Measurements from ENCODE around the gene TSC2.
A peak's percentile ranks its signal among the peaks of the same experiment; 100 is the strongest.

Gene TSC2

DNA sequence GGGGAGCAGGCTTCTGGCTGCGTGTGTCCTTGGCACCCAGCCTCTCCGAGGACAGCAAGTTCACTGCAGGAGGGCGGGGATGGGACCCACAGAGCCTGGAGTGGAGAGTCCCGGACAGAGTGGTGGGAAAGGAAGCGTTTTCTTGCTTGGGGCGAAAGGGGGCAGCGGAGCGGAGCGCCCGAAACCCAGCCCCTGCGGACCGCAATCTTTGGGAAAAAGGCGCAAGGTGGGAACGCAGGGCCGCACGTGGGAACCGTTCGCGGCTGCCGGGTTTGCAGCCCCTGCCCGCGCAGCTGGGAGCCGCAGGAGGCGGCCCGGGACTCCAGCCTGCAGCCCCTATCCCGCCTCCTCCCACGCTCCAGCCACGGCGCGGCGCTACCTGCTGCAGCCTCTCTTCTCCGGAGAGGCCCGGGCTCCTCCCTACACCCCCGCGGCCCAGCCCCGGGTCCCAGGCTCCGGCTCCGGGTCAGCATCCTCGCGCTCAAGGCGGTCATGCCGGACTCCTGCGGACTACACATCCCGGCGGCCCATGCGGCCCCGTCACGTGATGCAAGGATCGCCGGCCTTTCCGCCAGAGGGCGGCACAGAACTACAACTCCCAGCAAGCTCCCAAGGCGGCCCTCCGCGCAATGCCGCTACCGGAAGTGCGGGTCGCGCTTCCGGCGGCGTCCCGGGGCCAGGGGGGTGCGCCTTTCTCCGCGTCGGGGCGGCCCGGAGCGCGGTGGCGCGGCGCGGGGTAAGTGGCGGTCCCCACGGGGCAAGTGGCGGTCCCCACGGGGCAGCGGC lies at the start of gene TSC2, which contains the start of gene NTHL1:
TSC2 (plus strand) TSS at position 656 of the 786 bp plus-strand sequence. CDS start 631 bp downstream, outside the sequence.
NTHL1 (minus strand) TSS at position 505 of the 786 bp plus-strand sequence; CDS start at position 494, 11 bp downstream.
- peak; percentile 93 for DNase-seq

- no peak for DNase-seq
Measured at GRCh38 chr16:1998360-1998835, 49.4 kb upstream of the TSC2 start.

DNA sequence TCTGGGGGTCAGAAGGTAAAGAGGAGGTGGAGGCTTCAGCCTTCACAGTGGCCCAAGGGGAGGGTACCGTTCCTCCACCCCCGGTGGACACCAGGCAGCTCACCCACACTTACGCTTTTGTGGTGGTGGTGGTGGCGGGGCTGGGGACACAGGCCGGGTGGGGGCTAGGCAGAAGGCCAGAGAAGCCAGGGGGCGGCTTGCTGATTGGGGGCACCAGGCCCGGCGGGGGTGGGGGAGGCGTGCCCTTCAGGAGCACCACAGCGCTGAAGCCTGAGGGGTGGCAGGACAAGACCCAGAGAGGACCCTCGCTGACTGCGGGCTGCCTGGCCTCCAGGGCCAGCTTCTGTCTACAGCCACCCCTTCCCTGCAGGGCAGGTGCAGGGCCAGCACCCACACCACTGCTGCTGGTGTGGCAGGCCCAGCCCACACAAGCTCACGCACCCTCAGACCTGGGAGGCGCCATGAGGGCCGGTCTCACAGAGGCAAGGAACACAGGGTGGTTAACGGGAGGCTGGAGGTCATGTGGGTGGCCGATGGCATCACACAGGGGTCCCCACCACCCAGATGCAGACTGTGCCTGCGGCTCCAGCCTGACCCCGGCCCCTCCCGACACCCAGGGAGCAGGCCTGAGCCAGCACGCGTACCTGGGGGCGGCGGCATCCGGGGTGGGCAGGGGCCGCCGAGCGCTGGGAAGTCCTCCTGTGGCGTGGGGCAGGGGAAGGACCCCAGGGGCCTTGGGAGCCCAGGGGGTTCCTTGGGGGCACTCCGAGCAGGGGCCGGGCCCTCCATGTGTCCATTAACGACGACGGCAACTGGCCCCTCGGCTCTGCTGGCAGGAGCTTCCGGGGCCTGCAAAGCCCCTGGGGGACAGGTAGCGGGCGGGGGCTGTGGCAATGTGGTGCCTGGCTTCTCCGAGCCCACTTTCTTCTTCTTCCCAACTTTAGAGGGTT lies 48.7 kb upstream of the TSC2 start:
- no peak for DNase-seq

GRCh38 chr16:1999866-2000514 lies 47.8 kb upstream of the TSC2 start:
- DNase-seq = no peak

GRCh38 chr16:2001035-2001434 lies 46.8 kb upstream of the TSC2 start:
- DNase-seq = no peak

- no peak for DNase-seq
Measured at GRCh38 chr16:2001456-2002355, 46.1 kb upstream of the TSC2 start.

DNA sequence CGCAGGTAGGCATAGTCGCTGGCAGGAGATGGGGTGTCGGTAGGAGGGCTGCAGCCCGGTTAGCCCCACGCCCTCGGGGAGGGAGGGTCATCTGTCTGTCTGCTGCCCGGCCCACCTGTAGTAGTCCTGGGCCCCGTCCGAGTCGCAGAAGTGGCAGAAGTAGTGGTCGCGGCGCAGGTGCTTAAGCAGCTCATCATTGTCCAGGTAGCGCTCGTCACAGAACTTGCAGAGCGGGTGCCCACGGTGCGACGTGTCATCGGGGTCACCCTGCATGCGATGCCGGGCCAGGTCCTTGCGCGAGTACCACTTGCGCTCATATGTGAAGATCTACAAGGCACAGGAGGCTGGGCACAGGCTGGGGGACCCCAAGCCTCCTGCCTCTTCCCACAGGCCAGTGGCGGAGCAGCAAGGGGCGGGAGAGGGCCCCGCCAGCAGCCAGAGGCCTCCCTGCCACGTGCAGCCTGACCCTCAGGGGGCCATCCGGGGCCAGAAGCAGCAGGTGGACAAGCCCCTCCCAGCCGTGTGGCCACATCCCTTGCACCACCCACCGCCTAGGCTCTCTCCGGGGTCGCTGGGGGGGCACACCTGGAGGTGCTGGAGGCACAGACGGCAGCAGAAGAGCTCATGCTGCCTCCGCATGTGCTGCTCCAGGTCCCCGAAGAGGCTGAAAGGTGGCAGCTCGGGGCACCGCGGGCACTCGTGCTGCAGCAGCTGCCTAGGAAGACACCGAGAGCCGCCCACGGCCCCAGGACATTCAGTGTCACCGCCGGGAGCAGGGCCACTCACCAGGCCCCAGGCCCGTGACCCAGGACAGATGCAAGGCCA lies 45.2 kb upstream of the TSC2 start:
- no peak for DNase-seq

DNA sequence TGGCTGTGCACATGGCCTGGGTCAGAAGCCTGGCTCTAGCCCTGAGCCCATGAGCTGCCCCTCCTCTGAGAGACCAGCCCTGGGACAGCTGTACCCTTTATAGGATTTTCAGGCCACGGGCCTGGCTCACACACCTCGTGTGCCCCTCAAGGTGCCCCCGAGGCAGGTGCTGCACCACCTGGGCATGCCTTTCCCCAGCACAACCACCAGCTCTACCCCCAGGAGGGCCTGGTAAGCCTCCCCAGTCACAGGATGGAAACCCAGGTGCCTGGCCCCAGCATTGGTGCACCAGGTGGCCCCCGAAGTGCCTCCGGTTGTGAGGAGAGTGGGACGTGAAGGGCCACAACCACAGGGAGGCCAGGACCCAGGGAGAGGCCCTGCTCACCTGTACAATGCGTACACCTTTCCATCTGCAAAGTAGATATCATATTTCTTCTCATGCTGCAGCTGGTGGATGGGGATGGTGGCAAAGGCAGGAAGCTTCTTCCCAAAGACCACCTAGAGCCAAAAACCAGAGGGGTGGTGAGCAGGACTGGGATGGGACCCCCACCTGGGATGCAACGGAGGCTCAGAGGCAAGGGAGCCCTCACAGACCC lies 44.5 kb upstream of the TSC2 start:
- no peak for DNase-seq

DNA sequence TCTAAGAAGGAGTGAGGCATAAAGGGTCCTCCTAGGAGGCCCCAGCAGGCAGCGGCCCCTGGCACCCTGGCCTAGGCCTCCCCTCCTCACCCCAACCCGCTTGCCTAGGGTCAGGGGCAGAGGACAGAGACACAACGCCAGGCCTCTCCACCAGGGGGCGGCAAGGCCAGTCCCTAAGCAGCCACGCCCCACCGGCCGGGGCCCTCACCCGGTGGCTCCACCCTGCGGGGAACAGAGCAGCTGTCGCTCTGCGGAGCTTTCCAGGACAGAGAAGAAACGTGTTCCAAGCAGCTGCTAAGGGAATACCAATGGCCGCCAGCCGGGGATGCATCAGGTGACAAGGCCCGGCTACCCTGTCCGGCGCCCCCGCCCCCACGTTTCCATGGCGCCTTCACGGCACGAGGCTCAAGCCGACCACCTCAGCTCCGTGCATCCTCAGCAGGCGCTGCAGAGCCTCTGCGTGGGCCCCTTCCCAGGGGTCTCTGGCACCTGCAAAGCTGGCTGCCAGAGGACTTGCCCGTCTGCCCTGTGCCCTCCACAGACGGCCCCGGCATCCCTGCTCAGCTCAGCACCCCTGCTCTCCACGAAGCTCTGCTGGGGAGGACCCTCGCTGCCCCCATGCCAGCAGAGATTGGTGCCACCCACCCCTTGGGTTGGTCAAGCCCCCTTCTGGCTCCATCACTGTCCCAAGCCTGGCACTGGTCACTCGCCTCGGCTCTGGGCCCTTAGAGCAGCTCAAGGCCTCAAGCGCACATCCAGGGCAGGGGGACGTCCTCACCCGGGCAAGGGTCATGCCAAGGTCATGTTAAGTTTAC lies 43.8 kb upstream of the TSC2 start:
- DNase-seq = peak; percentile 86

DNA sequence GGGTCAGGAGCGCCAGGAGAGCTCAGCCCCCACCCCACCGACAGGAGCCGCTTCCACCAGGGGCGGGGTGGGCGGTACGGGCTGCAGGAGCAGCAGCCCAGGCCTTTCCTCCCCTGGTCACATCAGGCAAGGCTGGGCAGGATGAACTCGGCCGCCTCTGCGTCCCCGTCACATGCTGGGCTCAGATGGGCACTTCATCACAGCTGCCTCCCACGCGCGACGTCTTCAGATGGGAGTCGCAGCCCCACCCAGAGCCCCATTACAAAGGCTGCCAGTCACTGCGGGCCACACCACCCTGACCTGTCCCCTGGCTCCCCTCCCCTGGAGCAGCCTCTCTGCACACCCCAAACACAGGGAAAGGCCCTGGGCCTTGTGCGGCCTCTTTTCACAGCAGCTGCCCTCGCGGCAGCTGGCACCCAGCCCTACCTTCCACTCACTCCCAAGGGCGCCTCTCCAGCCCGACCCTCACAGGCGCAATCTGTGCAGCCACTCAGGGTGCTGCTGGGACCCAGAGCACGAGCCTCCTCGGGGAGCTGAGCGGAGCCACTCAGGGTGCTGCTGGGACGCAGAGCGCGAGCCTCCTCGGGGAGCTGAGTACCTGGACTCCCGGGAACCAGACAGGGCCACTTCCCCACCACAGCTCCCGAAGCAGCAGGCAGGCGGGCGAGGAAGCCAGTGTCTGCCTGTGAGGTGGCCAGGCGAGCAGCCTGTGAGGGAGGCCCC lies 42.8 kb upstream of the TSC2 start:
- DNase-seq = no peak

GRCh38 chr16:2005646-2006045 lies 42.1 kb upstream of the TSC2 start:
- DNase-seq = no peak

DNA sequence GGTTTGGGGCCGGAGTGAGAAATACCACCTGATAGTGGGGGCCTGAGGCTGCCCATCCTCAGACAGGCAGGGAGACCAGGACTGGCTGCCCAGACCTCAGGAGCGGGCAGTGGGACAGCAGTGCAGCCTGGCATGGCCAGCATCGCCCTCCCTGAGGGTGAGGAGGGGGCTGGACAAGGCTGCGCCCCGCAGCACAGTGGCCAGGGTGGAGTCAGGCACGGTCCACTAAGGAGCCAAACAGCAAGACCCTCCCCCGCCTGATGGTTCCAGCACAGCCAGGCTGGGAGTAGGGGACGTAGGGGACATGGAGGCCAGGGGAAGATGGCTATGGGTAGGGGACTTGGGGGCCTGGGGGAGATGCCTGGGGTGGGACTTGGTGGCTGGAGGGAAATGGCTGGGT lies 41.5 kb upstream of the TSC2 start:
- DNase-seq = no peak

DNA sequence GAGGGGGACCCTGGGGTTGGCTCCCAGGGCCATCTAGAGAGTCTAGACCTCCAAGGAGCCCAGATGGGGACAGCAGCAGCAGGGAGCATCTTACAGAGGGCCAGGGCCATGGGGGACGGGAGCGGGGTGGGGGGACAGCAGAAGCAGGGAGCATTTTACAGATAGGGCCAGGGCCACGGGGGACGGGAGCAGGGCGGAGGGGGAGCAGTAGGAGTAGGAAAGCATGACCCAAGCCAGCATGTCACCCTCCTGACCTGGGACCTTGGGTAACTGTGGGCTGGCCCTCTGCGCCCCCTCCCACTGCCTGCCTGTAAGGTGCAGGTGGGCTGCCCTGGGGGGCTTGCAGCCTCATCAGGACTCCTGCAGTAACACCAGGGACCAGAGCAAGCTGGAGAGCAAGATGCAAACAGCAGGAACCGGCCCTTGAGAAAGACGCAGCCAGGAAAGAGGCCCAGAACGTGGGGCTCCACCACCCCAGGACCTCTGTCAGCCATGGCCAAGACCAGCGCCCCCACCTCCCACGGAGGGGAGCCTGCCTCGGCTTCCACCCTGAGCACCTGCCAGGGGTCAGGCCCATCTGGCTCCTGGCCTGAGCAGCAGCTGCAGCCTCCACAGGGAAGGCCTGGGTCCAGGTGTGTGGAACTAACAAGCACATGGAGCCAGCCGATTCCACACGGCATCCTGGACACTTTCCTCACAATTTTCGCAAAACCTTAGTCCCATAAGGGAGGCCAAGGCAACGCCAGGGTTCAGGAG lies 40.5 kb upstream of the TSC2 start:
- DNase-seq = no peak

GRCh38 chr16:2008009-2008526 lies 39.7 kb upstream of the TSC2 start:
- peak; percentile 32 for DNase-seq

GRCh38 chr16:2008631-2009163 lies 39.1 kb upstream of the TSC2 start:
- DNase-seq = no peak

- DNase-seq = no peak
Measured at GRCh38 chr16:2009164-2009711, 38.5 kb upstream of the TSC2 start.

DNA sequence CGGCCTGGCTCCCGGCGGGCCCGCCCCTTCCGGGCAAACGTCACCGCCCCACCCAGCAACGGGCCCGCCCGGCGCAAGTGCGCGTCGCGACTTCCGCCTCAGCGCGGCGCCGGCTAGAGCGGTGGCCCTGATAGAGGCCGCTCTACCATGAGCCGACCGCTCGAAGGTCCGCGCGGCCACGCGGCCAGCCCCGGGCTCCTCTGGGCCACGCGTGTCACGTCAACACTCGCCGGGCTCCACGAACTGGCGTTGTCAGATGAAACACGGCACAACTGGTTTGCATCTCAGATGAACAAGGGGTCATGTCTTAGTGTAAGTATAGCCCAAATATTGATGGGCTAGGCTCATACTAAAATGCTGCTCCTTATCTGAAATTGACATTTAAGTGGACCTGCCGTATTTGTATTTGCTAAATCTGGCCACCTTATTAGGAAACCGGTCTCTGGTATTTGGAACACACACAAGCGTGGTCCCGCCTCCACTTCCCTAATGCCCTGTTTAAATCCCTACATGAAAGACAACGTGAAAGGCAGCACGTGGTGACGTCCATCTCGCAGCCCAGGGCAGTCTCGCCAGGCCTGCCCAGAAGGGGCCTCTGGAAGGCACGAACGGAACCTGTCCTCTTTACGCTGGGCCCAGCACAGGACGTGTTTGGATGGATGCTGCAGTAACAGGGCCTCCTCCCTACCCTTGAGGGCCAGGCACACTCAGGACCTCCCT lies 37.8 kb upstream of the TSC2 start, which contains the start of gene ZNF598:
ZNF598 (minus strand) TSS at position 31 of the 720 bp plus-strand sequence.
- DNase-seq = peak; percentile 81
